Activated CD4-positive, alpha-beta T cell treated with anti-CD3 and anti-CD28 coated beads for 48 hours (primary cell): ENCODE data around the gene SLC2A8.

Source experiments
- DNase-seq: peaks from one replicate; pipeline ENCODE4 v3.0.0-alpha.2; 2020

The SLC2A8 gene

DNA sequence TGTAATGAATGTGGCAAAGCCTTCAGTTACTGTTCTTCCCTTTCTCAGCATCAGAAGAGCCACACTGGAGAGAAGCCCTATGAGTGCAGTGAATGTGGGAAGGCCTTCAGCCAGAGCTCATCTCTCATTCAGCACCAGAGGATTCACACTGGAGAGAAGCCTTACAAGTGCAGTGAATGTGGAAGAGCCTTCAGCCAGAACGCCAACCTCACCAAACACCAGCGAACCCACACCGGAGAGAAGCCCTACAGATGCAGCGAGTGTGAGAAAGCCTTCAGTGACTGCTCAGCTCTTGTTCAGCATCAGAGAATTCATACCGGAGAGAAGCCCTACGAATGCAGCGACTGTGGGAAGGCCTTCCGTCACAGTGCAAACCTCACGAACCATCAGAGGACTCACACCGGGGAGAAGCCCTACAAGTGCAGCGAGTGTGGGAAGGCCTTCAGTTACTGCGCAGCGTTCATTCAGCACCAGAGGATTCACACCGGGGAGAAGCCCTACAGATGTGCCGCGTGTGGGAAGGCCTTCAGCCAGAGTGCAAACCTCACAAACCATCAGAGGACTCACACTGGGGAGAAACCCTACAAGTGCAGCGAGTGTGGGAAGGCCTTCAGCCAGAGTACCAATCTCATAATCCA, 47.4 kb downstream of the SLC2A8 start:
- DNase-seq = peak; percentile 25

DNA sequence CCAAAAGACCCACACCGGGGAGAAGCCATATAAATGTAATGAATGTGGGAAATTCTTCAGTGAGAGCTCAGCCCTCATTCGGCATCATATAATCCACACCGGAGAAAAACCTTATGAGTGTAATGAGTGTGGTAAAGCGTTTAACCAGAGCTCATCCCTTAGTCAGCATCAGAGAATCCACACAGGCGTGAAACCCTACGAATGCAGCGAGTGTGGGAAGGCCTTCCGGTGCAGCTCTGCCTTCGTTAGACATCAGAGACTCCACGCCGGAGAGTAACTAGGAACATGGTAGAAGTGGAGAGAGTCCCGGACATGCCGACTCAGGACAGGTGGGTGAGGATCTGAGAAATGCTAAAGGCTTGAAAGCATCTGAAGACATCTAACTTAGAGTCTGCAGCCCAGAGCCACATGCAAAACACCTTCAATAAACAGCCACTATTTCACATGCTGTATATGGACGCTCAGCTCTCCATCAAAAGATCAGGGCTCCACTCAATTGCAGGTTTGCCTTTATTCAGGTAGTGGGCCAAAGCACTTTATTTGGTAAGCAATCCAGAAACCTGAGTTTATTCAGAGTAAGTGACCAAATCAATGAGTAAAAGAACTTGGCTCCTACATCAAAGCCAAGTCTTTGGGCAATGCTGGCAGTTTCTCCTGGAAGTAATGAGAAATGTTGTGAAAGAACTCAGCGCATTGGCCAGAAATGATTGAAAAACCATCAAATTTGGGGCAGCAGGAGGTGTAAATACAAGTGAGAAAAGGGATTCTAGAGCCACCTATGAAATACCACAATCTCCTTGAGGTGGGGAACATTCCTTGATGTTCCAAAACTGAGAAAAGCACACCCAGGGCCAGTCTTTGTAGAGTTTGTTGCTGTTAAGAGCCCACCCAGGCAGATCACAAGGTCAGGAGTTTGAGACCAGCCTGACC, 48.2 kb downstream of the SLC2A8 start:
- peak; percentile 22 for DNase-seq

DNA sequence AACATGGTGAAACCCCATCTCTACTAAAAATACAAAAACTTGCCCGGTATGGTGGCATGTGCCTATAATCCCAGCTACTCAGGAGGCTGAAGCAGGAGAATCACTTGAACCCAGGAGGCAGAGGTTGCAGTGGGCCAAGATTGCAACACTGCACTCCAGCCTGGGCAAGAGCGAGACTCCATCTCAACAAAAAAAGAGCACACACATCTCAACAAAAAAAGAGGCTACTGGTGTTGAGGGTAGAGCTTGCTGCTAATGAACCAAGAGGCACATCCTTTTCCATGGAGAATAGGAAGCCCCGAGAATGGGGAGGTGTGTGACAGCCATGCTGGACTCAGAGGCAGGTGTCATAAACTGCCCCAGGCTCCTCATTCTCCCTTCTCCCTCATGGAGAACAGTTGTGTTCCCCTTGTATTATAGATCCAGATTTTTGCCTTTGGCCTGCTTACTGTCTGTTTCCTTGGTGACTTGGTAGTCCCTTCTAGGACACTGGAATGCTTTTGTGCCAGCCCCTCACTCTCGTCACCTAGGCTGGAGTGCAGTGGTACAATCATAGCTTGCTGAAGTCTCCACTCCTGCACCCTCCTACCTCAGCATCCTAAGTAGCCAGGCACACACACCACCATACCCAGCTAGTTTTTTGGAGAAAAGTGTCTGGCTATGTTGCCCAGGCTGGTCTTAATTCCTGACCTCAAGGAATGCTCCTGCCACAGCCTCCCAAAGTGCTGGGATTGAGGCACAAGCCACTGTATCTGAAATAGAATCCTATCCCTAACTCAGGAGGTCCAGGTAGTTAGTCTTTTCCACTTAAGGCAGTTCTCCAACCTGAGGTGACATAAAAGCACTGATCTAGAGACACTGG, 49.1 kb downstream of the SLC2A8 start:
- DNase-seq = peak; percentile 24

DNA sequence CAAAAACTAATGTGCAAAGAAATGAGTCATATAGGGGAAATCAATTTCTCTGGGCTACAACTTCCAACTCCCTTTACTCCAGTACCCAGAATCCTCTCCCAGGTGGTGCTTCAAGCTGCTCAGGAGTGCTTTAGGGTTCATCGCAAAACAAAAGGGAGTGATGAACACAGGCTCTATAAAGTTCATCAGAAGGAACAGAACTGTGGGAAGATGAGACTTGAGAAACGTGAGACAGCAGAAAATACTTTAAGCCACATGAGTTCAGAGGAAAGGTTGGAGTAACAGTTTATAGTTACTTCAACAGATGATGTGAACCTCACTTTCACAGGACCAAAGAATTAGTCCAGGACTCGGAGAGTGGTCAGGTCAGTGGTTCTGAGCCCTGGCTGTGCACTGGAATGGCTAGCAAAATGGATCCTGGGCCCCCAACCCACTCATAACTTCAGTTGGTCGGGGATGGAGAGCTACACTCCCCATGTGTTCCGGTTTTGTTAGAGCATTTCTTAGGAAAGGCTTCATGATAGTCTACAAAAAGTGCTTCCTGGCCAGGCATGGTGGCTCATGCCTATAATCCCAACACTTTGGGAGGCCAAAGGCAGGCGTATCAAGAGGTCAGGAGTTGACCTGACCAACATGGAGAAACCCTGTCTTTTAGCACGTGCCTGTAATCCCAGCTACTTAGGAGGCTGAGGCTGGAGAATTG, 49.9 kb downstream of the SLC2A8 start:
- no peak for DNase-seq

DNA sequence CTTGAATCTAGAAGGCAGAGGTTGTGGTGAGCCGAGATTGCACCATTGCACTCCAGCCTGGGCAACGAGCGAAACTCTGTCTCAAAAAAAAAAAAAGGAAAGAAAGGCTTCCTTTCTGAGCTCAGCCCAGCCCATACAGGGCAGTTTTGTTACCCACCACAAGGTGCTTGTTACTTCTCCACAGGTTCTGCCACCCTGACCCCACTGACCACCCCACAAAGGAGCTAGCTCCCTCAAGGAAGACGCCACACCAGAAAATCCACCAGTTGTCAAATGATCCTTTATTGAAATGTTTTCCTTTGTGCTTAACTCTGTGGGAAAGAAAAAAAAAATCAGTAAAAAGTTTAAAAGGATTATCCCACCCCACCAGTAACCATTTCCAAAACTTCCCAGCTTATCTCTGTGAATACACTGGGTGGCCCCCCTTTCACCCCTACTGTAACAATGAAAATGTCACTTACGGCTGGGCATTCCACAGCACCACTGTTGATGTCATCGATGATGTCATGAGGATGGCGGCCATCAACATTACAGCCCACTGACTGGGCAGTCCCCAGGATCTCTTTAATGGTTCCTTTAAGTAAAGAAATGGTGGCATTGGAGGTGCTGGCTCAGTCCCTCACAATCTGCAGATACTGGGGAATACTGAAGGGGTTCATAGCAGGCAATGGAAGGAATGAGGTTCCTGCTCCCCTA, 50.6 kb downstream of the SLC2A8 start:
- peak; percentile 32 for DNase-seq

DNA sequence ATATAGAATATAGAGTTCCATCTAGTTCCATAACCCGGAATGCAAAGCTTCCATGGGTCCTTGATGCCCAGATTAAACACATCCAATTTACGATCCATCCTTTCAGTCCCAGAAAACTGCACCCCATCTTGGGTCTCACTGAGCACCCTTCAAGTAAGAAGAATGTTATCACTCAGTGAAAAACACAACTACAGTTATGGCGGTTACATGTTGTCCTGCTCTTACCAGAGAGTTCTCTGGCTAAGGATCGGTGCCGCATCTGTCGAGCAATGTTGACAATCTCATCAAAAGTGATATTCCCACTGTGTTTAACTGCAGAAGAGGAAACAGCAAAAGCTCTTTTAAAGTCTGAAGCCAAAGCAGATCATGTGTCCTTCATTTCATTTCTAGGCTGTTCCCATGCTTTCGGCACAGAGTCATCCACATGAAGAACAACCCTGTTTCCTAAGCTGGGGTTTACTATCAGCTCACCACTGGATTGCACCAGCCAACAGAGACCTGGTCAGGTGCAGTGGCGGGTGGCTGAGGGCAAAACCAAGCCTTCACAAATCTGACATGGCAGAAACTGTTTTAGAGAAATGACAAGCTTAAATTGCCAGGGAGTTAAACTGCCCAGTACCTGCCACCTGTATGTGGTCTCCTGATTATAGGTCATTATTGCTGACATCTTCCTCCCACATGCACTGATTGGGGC, 51.3 kb downstream of the SLC2A8 start:
- DNase-seq = peak; percentile 9

DNA sequence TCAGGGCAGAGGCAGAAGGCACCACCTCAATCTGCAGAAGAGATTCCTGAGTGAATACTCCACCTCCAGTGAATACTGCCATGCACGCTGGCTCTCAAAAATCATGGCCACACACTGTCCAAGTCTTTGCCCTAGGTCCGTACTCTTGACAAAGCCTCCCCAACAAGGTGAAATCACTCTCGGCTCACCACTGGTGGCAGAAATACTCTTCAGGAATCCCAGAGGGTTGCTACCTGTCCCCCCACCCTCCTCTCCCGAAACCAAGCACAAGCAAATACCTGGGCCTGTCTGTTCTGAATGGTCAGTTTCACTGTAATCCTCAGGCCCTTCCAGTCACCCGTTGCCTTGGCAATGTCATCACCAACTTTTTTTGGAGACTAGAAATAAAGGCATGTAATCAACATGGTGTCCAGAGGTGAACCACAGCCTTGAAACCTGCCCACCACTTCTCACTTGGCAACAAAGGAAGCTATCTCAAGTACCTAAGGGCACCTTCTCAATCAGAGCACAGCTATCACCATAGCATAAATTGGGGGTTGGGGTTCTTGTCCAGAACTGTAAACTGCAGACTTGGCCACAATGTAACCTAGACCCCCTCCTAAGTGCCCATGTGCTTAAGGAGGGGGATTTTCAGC, 52.5 kb downstream of the SLC2A8 start:
- no peak for DNase-seq

DNA sequence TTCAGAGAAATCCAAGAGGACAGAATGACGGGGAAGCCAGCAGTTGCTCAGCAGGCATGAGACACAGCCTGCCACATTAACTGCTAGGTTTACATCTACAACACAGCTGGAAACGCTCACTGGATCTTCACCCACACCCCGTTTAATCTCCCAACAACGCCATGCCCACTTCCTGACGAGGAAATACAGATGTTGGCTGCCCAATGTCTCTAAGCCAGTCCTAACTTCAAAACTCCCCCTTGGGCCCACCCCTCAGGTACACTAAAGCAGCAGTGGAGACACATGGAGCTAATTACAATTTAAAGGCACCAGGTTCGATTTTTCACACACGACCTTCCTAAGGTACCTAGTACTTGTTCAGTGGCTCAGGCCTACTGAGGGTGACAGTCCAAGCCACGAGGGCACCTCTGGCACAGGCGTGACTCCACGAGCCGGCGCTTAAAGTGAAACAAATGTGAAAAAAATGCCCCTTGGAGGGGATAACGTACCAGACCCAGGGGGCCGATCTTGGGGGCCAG, 53.3 kb downstream of the SLC2A8 start:
- DNase-seq = no peak

DNA sequence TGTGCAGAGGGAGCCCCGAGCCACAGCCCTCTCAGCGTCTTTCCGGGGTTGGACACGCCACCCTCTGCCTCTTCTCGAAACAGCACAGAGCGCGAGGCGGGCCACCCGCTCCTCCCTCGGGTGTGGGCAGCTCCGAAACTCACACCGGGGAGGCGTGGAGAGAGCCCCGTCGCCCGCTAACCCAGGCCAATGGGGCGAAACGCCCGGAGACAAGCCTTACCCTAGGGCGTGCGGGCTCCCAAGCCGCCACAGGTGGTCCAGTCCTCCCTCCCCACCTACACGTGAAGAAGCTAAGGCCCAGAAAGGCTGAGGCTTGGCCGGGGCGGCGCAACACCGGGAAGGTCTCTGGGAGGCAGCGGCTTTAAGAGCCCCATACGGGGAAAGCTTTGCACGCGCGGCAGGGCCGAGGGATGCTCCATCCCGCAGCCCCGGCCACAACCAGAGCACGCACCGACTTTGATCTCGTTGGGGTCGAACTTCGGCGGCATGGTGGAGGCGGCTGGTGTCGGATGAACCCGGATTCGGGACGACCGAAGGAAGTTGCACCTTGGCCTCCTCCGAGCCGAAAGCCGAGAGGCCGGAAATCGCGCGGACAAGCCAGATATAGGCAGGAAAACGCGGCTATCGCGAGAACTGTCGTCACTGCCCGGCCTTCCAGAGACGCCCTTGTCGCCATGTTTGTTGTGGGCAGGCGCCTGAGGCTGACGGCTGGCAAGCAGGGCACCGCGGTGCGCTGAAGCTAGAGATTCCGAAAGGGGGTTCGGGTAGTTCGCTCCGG, 54.0 kb downstream of the SLC2A8 start, which contains the start of the genes LRSAM1 and RPL12:
LRSAM1 (plus strand) TSS at position 681 of the 778 bp plus-strand sequence. CDS start 3,018 bp downstream, outside the sequence.
RPL12 (minus strand) TSS at position 577 of the 778 bp plus-strand sequence; CDS start at position 488, 89 bp downstream.
- DNase-seq = peak; percentile 99

DNA sequence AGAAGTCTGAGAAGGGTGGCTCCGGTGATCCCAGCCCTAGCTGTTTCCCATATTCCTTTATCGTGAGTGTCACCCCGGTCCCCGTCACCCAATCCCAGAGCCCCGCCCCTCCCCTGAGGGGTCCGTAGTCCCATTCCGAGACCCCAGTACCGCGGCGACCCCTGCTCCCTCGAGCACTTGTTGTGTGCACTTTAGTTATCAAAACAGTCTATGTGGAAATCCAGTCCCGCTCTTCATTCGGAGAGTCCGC, 54.6 kb downstream of the SLC2A8 start:
- no peak for DNase-seq

DNA sequence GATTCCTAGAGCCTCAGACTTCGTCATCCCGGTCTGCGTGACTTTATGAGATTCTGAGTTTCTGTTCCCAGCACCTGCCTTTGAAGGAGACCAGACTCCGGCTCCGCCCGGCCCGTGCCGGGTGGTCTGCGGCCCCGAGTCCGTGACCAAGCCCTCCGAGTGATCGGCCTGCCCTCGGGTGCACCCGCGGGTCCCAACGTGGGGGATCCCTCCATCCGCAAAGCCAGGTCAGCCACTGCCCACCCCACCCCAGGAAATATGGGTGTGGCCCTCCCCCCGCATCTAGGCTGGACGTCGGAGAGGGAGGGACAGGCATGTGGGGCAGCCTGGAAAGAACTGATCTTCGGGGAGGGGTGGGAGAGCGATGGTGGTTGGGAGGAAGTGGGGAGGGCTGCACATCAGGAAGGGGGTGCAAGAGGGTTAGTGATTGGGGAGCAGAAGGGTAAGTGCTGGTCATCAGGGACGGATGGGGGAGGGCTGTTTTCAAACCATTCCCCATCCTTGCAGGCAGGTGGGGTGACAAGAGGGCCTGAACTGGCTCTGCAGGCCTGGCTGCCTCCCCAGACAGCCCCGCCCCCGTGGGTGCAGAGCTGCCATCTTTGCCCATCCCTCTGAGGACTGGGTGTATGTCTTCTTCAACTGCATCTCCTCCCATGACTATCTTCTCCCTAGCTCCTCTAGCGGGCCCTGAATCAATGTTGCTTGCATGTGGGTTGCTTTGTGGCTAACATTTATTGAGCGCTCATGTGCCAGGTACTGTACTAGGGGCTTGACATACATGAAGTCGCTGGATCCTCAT, 55.1 kb downstream of the SLC2A8 start:
- peak; percentile 76 for DNase-seq

DNA sequence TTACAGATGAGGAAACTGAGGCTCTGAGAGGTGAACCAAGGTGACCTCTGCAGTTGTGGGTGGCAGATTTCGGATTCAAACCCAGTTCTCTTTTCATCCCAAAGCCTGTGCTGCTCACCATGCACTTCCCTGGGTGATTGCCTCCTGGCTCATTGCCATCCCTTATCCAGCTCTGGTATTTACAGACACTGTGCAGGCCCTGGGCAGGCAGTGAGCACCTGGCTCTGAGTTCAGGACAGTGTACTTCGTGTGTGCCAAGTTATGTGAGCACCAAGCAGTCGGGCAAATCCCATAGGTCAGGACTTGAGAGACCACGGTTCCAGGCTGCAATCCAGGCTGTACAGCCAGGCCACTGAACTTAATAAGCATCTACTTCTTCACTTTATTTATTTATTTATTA, 55.7 kb downstream of the SLC2A8 start:
- no peak for DNase-seq

DNA sequence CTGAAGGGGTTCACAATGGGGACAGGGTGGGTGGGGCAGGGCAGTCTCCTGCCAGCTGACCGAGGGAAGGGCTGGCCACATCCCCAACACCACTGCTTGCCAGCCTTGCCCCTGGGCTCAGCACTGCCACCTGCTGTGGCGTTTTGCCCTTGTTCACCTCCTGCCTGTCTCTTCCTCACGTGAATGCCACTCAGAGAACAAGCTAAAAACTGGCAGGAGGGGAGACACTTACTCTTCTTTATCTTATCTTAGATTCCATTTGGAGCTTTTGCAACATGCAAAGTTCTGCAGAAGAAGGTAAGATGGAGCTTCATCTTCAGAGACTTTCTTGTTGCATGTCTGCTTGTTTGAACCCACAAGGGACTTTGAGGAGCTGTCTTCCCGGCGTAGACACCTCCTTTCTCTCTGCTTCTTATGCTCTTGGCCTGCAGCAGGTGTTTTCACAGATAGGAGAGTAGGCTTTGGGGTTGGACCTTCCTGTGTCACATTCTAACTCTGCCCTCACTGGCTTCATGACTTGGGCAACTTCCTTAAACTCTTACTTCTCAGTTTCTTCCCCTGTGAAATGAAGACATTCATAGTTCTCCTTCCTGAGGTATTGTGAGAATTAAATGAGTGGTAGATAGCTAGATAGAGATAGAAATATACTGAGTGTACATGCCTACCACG, 58.5 kb downstream of the SLC2A8 start:
- peak; percentile 43 for DNase-seq

DNA sequence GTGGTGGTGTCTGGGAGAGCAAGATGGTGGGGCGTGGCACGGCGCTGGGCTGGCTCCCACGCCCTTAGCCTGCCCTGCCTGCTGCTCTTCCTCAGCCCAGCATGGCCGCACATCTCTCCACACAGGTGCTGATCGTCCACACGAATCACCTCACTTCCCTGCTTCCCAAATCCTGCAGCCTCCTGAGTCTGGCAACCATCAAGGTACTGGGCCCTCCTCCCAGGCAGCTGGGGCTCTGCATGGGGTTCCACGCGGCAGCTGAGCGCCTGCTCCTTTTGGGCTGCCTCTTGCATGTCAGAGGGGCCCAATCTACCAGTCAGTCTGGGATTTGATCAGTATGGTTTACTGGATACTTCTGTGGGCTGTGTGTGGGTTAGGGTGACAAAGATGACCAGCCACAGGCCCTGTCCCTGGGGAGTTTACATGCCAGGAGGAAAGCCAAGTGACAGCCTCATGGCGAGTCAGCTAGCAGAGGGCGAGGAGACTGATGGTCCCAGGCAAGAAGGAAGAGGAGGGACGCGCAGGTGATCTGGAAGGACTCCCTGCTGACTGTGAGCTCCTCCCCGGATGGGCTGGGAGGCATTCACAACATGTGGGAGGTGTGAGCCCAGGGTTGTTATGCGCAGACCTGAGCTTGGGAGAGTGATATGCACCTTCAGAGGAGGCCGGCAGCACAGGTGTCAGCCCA, 60.4 kb downstream of the SLC2A8 start:
- DNase-seq = no peak
